ENCODE data around the gene SRC. TPM values are rescaled to one million over a fixed set of nuclear protein-coding genes. Genes with fewer than 3 reads are reported as not detected.

Gene SRC
- total and polyA plus RNA-seq, 2 donors (not counting 3 experiments of a cell fraction or from before 2014, with no cell fraction given), result 22.6 to 29.4 TPM

DNA sequence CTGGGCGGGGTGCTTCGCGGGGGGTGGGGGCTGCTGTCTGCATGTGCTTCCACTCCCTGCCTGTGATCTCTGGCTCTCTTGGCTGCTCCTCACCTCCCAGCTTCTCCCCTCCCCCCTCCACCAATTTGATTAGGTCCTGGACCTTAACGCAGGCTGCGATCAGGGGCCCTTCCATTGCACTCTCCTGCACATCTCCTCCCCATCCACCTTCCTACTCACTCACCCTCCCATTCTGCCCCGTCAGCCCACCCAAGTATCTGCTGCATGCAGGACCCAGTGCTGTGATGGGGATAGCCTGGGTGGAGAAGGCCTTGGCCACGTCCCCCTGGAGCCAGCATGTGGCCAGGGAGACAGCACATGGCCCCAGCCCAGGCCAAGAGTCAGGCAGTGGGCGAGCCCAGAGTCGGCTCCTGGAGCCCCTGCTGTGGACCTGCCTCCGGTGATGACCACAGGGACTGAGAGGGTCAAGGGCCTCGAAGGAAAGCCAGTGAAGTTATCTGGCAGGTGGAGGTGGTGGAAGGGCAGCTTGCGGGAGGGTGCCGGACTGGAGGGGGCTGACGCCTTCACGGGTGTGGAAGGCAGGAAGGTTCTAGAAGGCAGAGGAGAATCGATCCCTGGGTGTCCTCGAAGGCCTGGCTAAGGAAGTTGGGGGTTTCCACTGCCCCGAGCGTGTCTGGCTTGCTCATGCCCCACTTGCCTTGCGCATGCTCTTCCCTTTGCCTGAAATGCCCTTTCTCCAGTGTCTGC is 40.7 kb downstream of the SRC start:
- ChIA-PET CTCF (no interaction called here), POLR2A (no interaction called here)
- H4K20me1 ChIP-seq (replicated peaks; ENCODE audit: control insufficient read depth, extremely low read depth, insufficient read depth, low read length), result no peaks in the 10 kb centered on the region
- no peak overlapping the region for H3K4me2 ChIP-seq (ENCODE audit: insufficient read depth, low read length)
- intact Hi-C loops (cut with micrococcal nuclease), result no loop called here
- no peaks in the 10 kb centered on the region for H3K9me1 ChIP-seq (replicated peaks; ENCODE audit: control insufficient read depth, extremely low read depth, insufficient read depth, low read length)
- no peak overlapping the region for H3K27ac ChIP-seq (ENCODE audit: insufficient read depth, low read depth, low read length)
- no TSS peak for BruUV-seq (replicated peaks)
- no peak overlapping the region for H3K9ac ChIP-seq (replicated peaks; ENCODE audit: extremely low read depth, insufficient read depth, low read length)
- no peak overlapping the region for H3K4me3 ChIP-seq (replicated peaks in 1 of 3; ENCODE audit: insufficient read depth in 1 of 3, low read depth in 1 of 3, low read length in 3 of 3)
- no peak for TF ChIP-seq FOS (IDR thresholded peaks at IDR 0.05; ENCODE audit: borderline replicate concordance, insufficient read depth, low read length)
- TF ChIP-seq POLR2A (IDR thresholded peaks at IDR 0.05; ENCODE audit: low read depth, low read length), result no peak
- TF ChIP-seq GATA2 (IDR thresholded peaks at IDR 0.05; ENCODE audit: insufficient read depth, insufficient read length, low read depth, low read length), result no peak
- TF ChIP-seq JUN (IDR thresholded peaks at IDR 0.05; ENCODE audit: borderline replicate concordance, insufficient read depth, insufficient read length, low read depth), result no peak
- TF ChIP-seq POLR2AphosphoS5 (IDR thresholded peaks at IDR 0.05; ENCODE audit: insufficient read depth, low read depth, low read length), result no peak
- no peak for TF ChIP-seq MYC (IDR thresholded peaks at IDR 0.05; ENCODE audit: low read depth, low read length)
- no peak for TF ChIP-seq EZH2 (IDR thresholded peaks at IDR 0.05; ENCODE audit: borderline replicate concordance, low read depth, low read length, severe bottlenecking)
- TF ChIP-seq, protein P1, sequence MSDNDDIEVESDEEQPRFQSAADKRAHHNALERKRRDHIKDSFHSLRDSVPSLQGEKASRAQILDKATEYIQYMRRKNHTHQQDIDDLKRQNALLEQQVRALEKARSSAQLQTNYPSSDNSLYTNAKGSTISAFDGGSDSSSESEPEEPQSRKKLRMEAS (IDR thresholded peaks at IDR 0.05; ENCODE audit: insufficient read depth, insufficient read length), result no peak
- TF ChIP-seq, protein P2, sequence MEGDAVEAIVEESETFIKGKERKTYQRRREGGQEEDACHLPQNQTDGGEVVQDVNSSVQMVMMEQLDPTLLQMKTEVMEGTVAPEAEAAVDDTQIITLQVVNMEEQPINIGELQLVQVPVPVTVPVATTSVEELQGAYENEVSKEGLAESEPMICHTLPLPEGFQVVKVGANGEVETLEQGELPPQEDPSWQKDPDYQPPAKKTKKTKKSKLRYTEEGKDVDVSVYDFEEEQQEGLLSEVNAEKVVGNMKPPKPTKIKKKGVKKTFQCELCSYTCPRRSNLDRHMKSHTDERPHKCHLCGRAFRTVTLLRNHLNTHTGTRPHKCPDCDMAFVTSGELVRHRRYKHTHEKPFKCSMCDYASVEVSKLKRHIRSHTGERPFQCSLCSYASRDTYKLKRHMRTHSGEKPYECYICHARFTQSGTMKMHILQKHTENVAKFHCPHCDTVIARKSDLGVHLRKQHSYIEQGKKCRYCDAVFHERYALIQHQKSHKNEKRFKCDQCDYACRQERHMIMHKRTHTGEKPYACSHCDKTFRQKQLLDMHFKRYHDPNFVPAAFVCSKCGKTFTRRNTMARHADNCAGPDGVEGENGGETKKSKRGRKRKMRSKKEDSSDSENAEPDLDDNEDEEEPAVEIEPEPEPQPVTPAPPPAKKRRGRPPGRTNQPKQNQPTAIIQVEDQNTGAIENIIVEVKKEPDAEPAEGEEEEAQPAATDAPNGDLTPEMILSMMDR (IDR thresholded peaks at IDR 0.05; ENCODE audit: extremely low read depth in 1 of 2, insufficient read depth in 1 of 2, low read depth in 1 of 2, low read length in 2 of 2), result no peak
- H2AFZ ChIP-seq (ENCODE audit: low read depth, low read length), result no peak overlapping the region
- no peaks in the 10 kb centered on the region for H3K79me2 ChIP-seq (ENCODE audit: control insufficient read depth, insufficient read depth, low read length)
- DNase-seq (ENCODE audit: low read depth, low spot score), result no peak
- H3K27me3 ChIP-seq (ENCODE audit: control insufficient read depth in 2 of 2, insufficient read depth in 2 of 2, low read length in 2 of 2), result no peaks in the 10 kb centered on the region
- dilution Hi-C loops (cut with MboI; ENCODE audit: extremely low pct_ligation_motif_present, low sequenced_read_pairs), result no loop called here
- FAIRE-seq, result no peak
- H3K9me3 ChIP-seq (replicated peaks; ENCODE audit: control insufficient read depth, insufficient read depth, low read length), result no peaks in the 10 kb centered on the region
- peaks cover 11% of the 10 kb centered on the region for H3K4me1 ChIP-seq (ENCODE audit: control insufficient read depth, extremely low read depth, insufficient read depth, low read length)
- peaks cover 0 to 10% of the 10 kb centered on the region in 2 experiments for H3K36me3 ChIP-seq (ENCODE audit: control insufficient read depth in 2 of 2, extremely low read depth in 1 of 2, insufficient read depth in 2 of 2, low read length in 2 of 2)

Measured in endothelial cell of umbilical vein (primary cell).